GM12878 (cell line): ENCODE results near the gene ARHGAP26. TPM values are rescaled to one million over a fixed set of nuclear protein-coding genes. Genes with fewer than 3 reads are reported as not detected.

Experiments
- ATAC-seq: fragments of 200-7000 bp; cut with Tn5 transposase; 3 replicates; pipeline ENCODE4 v1.9.1; 2020; ENCODE audit warnings: mild to moderate bottlenecking, moderate library complexity
- BruUV-seq: library from RNA; stranded (reverse); fragments of 400-500 nt; replicated peaks from 2 replicates; lab custom pipeline; 2021; lab: Mats Ljungman, UMichigan
- CTCF ChIA-PET: fragments of 300-600 bp; sonication (Branson Sonifier 250); formaldehyde crosslinking; extraction: SDS; loops from one replicate; lab custom pipeline; 2021; ENCODE audit warnings: inconsistent platforms; lab: Yijun Ruan, JAX
- POLR2A ChIA-PET: fragments of 350-600 bp; formaldehyde crosslinking; extraction: SDS; loops from one replicate; lab custom pipeline; 2021; ENCODE audit warnings: inconsistent platforms; lab: Charles Lee
- RAD21 ChIA-PET: fragments of 300-600 bp; sonication (Branson Sonifier 250); formaldehyde crosslinking; loops from one replicate; lab custom pipeline; 2023; ENCODE audit warnings: antibody characterized with exemption; ENCODE audit not compliant: unreplicated experiment; lab: Charles Lee
- SMC1A ChIA-PET: fragments of 300-600 bp; sonication (Branson Sonifier 250); formaldehyde crosslinking; loops from one replicate; lab custom pipeline; 2023; ENCODE audit not compliant: unreplicated experiment, uncharacterized antibody; lab: Charles Lee
- DNase-seq: peaks from one replicate; pipeline ENCODE4 v3.0.0-alpha.2; 2011; ENCODE audit warnings: low read depth, low spot score
- FAIRE-seq: peaks from 3 replicates; lab custom pipeline; 2011; peaks lifted over from hg19 to GRCh38; lab: Jason Lieb, UNC
- H2AFZ ChIP-seq: 2 replicates; pipeline ENCODE4 v1.6.0; 2011; ENCODE audit warnings: low read depth, low read length, control low read depth; ENCODE audit not compliant: control insufficient read depth
- H3K27ac ChIP-seq: 2 replicates; pipeline ENCODE4 v1.5.1; 2011; ENCODE audit warnings: control low read depth; ENCODE audit not compliant: control insufficient read depth, insufficient read depth
- H3K27me3 ChIP-seq, 2 experiments: replicated peaks in 1 of 2; 2 replicates each; pipeline versions ENCODE4 v1.6.0 to v1.6.1; 2011; ENCODE audit warnings: low read length in 1 of 2; ENCODE audit not compliant: control insufficient read depth in 2 of 2, insufficient read depth in 2 of 2
- H3K36me3 ChIP-seq, 2 experiments: 2 replicates each; pipeline ENCODE4 v1.5.1; 2011; ENCODE audit warnings: low read length in 1 of 2; ENCODE audit not compliant: control insufficient read depth in 2 of 2, insufficient read depth in 2 of 2
- H3K4me1 ChIP-seq: 2 replicates; pipeline ENCODE4 v1.6.1; 2011; ENCODE audit warnings: mild to moderate bottlenecking, low read length, moderate library complexity, mixed read lengths; ENCODE audit not compliant: control insufficient read depth, insufficient read depth
- H3K4me2 ChIP-seq: 2 replicates; pipeline ENCODE4 v1.6.0; 2011; ENCODE audit warnings: control low read depth; ENCODE audit not compliant: control insufficient read depth, insufficient read depth
- H3K4me3 ChIP-seq: fragments of 200-600 bp; sonication (generic); 2 replicates; pipeline ENCODE4 v1.5.1; 2016
- H3K79me2 ChIP-seq: 2 replicates; pipeline ENCODE4 v1.6.0; 2011; ENCODE audit warnings: low read length; ENCODE audit not compliant: control insufficient read depth, insufficient read depth
- H3K9ac ChIP-seq: 2 replicates; pipeline ENCODE4 v1.8.0; 2011; ENCODE audit warnings: low read length, control low read depth, mixed read lengths; ENCODE audit not compliant: control insufficient read depth, insufficient read depth
- H3K9me3 ChIP-seq: replicated peaks from 3 replicates; pipeline ENCODE4 v1.5.1; 2011; ENCODE audit warnings: mild to moderate bottlenecking, low read length; ENCODE audit not compliant: control insufficient read depth, insufficient read depth
- H4K20me1 ChIP-seq: 2 replicates; pipeline ENCODE4 v1.6.0; 2011; ENCODE audit not compliant: control insufficient read depth, insufficient read depth
- CBFB ChIP-seq: IDR thresholded peaks from 2 replicates; pipeline ENCODE4 v1.6.1; 2016; ENCODE audit warnings: antibody characterized with exemption, low read depth
- CHD4 ChIP-seq: fragments of 200-600 bp; sonication (generic); IDR thresholded peaks from 2 replicates; pipeline ENCODE4 v1.6.1; 2016; ENCODE audit warnings: mild to moderate bottlenecking
- E4F1 ChIP-seq: fragments of 450-650 bp; IDR thresholded peaks from 2 replicates; pipeline ENCODE4 v1.6.1; 2018; ENCODE audit warnings: borderline replicate concordance, mild to moderate bottlenecking; ENCODE audit not compliant: partially characterized antibody
- IRF3 ChIP-seq: fragments of 450-650 bp; IDR thresholded peaks from 2 replicates; pipeline ENCODE4 v1.6.1; 2014; ENCODE audit warnings: mild to moderate bottlenecking
- IRF4 ChIP-seq: IDR thresholded peaks from 2 replicates; pipeline ENCODE4 v1.6.1; 2011; ENCODE audit warnings: low read depth, low read length
- JUNB ChIP-seq: IDR thresholded peaks from 2 replicates; pipeline ENCODE4 v1.6.1; 2016; ENCODE audit warnings: antibody characterized with exemption, mild to moderate bottlenecking
- JUND ChIP-seq: IDR thresholded peaks from 2 replicates; pipeline ENCODE4 v1.6.1; 2012; ENCODE audit warnings: low read depth, mild to moderate bottlenecking, low read length, improper control_type of control experiment, moderate library complexity
- KAT2A ChIP-seq: conservative IDR thresholded peaks from 2 replicates; pipeline ENCODE4 v1.6.1; 2011; ENCODE audit warnings: low read depth, low read length; ENCODE audit not compliant: control insufficient read depth
- MEF2A ChIP-seq: IDR thresholded peaks from 2 replicates; pipeline ENCODE4 v1.6.1; 2011; ENCODE audit warnings: low read depth, mild to moderate bottlenecking, low read length, moderate library complexity; ENCODE audit not compliant: insufficient read depth
- POLR2A ChIP-seq: IDR thresholded peaks from 2 replicates; pipeline ENCODE4 v1.6.1; 2011; ENCODE audit warnings: low read depth, mild to moderate bottlenecking, low read length
- RAD51 ChIP-seq: fragments of 450-650 bp; IDR thresholded peaks from 2 replicates; pipeline ENCODE4 v1.6.1; 2016; ENCODE audit warnings: moderate library complexity, mild to moderate bottlenecking, inconsistent platforms
- SREBF1 ChIP-seq: IDR thresholded peaks from 2 replicates; pipeline ENCODE4 v1.6.1; 2012; ENCODE audit warnings: mild to moderate bottlenecking, low read length
- STAT1 ChIP-seq: fragments of 450-650 bp; conservative IDR thresholded peaks from 2 replicates; pipeline ENCODE4 v1.6.1; 2014; ENCODE audit warnings: antibody characterized with exemption, mild to moderate bottlenecking
- USF2 ChIP-seq: IDR thresholded peaks from 2 replicates; pipeline ENCODE4 v1.6.1; 2011; ENCODE audit warnings: low read depth, low read length, improper control_type of control experiment, borderline replicate concordance
- ZBED1 ChIP-seq: IDR thresholded peaks from 2 replicates; pipeline ENCODE4 v1.6.1; 2016; ENCODE audit warnings: borderline replicate concordance
- ZNF217 ChIP-seq: fragments of 450-650 bp; IDR thresholded peaks from 2 replicates; pipeline ENCODE4 v1.6.1; 2017; ENCODE audit warnings: antibody characterized with exemption, mild to moderate bottlenecking
- WGBS: methylation state at CpG from one replicate; pipeline ENCODE4 v1.1.6; 2016; ENCODE audit warnings: low lambda C conversion rate; ENCODE audit not compliant: insufficient replicate concordance, insufficient coverage; ENCODE audit errors: missing lambda C conversion rate; 5-methylcytosine and 5-hydroxymethylcytosine counted together
- in situ Hi-C: fragments of 300-500 bp; cut with MboI; formaldehyde crosslinking; loops from 9 replicates; pipeline ENCODE4 v1.14.3; 2018; ENCODE audit warnings: mixed read lengths
- intact Hi-C: fragments of 100-400 bp; cut with micrococcal nuclease; formaldehyde crosslinking; loops from one replicate; pipeline ENCODE4 v1.14.2; 2022; ENCODE audit not compliant: unreplicated experiment
- polyA plus RNA-seq, 11 experiments: library from polyadenylated mRNA; depleted of rRNA in 4 of 11; unstranded in 6 of 11; stranded (reverse) in 5 of 11; fragments of >200 nt; fragmentation: Nextera tagmentation in 4 of 11; fragmentation: Illumina TruSeq in 1 of 11; extraction: Ambion mirVana in 4 of 11; extraction: Trizol in 1 of 11; gene quantifications; 1 replicate in 1 of 11; 2 replicates in 10 of 11; pipeline versions ENCODE4 v1.2.1 to v1.2.3, GENCODE V29; 2011 to 2016; ENCODE audit warnings: inconsistent platforms in 2 of 11, missing spikeins in 2 of 11, low read depth in 1 of 11
- total RNA-seq, 4 experiments: library from RNA; depleted of rRNA in 3 of 4; stranded (reverse); fragments of >200 nt in 3 of 4; fragmentation: Illumina TruSeq in 1 of 4; extraction: Trizol in 1 of 4; gene quantifications; 2 replicates each; pipeline versions ENCODE4 v1.2.1 to v1.2.3, GENCODE V29; 2013 to 2021

The ARHGAP26 gene
- total and polyA plus RNA-seq, 10 of the 15 experiments (the other 5 are each of a cell fraction or from before 2014, with no cell fraction given), result 9.4 to 41.5 (median 19.3) TPM

- Histone ChIP-seq H3K4me2 (no peak overlapping the region), H2AFZ (no peak overlapping the region), H3K27ac (no peak overlapping the region), H3K36me3 (no peaks in the 10 kb centered on the region; a peak in 1 of 4 replicates), H3K4me1 (no peaks in the 10 kb centered on the region), H3K9ac (no peak overlapping the region), H4K20me1 (no peaks in the 10 kb centered on the region), H3K79me2 (no peaks in the 10 kb centered on the region), H3K4me3 (no peak overlapping the region), H3K27me3 (no peaks in the 10 kb centered on the region), H3K9me3 (peaks cover 13% of the 10 kb centered on the region)
- DNase-seq (no peak), ATAC-seq (no peak), FAIRE-seq (no peak)
- RAD21 ChIA-PET, result no interaction called here
- in situ Hi-C loops (no loop called here), intact Hi-C loops (no loop called here)
- BruUV-seq, result no TSS peak
- no peak for TF ChIP-seq KAT2A
- no peak for TF ChIP-seq IRF3
- no peak for TF ChIP-seq STAT1
- no peak for TF ChIP-seq E4F1
- no peak for TF ChIP-seq MEF2A
- no peak for TF ChIP-seq IRF4
- no peak for TF ChIP-seq RAD51
- TF ChIP-seq CBFB, result no peak
- no peak for TF ChIP-seq CHD4
- TF ChIP-seq ZBED1, result no peak
- TF ChIP-seq SREBF1, result no peak
- no peak for TF ChIP-seq JUNB
- TF ChIP-seq USF2, result no peak
- TF ChIP-seq POLR2A, result no peak
- TF ChIP-seq JUND, result no peak
- no peak for TF ChIP-seq ZNF217
- 97% methylated on average over 2 of the region's 2 CpGs for WGBS
- POLR2A ChIA-PET, result interaction anchor here (0.8 kb wide), 1 partner anchor 26 kb away, joined by 3 read pairs; no protein-coding TSS in a partner anchor
- SMC1A ChIA-PET, result interaction anchor here (0.9 to 1.3 kb wide), 3 partner anchors 36 to 50 kb away, joined by 3 read pairs; no protein-coding TSS in a partner anchor
- CTCF ChIA-PET, result no interaction called here
Observed at GRCh38 chr5:143268388-143268787, 498.2 kb downstream of the ARHGAP26 start.
